Brain pericyte (primary cell): Measurements from ENCODE around the gene ANTXR1.

Experiments used
- DNase-seq: peaks from one replicate; pipeline ENCODE4 v3.0.0-alpha.2; 2012; ENCODE audit warnings: low read depth, low spot score

ANTXR1 gene

GRCh38 chr2:69070969-69071368 is 58.0 kb downstream of the ANTXR1 start:
- DNase-seq: no peak

- no peak for DNase-seq
These were observed 61.1 kb downstream of the ANTXR1 start for GRCh38 chr2:69073928-69074570.

GRCh38 chr2:69074918-69075317 is 61.9 kb downstream of the ANTXR1 start:
- no peak for DNase-seq

- DNase-seq: no peak
These were observed 62.5 kb downstream of the ANTXR1 start for GRCh38 chr2:69075486-69075885.

- no peak for DNase-seq
These were observed 63.6 kb downstream of the ANTXR1 start for GRCh38 chr2:69076601-69077000.

- DNase-seq: no peak
These were observed 64.4 kb downstream of the ANTXR1 start for GRCh38 chr2:69077252-69077950.

GRCh38 chr2:69080071-69080470 is 67.1 kb downstream of the ANTXR1 start:
- no peak for DNase-seq

GRCh38 chr2:69081001-69081580 is 68.1 kb downstream of the ANTXR1 start:
- no peak for DNase-seq

- no peak for DNase-seq
These were observed 68.8 kb downstream of the ANTXR1 start for GRCh38 chr2:69081757-69082156.

GRCh38 chr2:69082430-69082997 is 69.5 kb downstream of the ANTXR1 start:
- peak; percentile 42 for DNase-seq

GRCh38 chr2:69083235-69083748 is 70.3 kb downstream of the ANTXR1 start:
- no peak for DNase-seq

- no peak for DNase-seq
These were observed 71.5 kb downstream of the ANTXR1 start for GRCh38 chr2:69084492-69084891.

- DNase-seq: no peak
These were observed 73.5 kb downstream of the ANTXR1 start for GRCh38 chr2:69086466-69086865.

GRCh38 chr2:69087211-69087911 is 74.4 kb downstream of the ANTXR1 start:
- DNase-seq: no peak

- DNase-seq: no peak
These were observed 74.9 kb downstream of the ANTXR1 start for GRCh38 chr2:69087912-69088240.

- no peak for DNase-seq
These were observed 75.5 kb downstream of the ANTXR1 start for GRCh38 chr2:69088466-69088865.

GRCh38 chr2:69089266-69089665 is 76.3 kb downstream of the ANTXR1 start:
- no peak for DNase-seq

- no peak for DNase-seq
These were observed 77.0 kb downstream of the ANTXR1 start for GRCh38 chr2:69089998-69090397.

- no peak for DNase-seq
These were observed 77.8 kb downstream of the ANTXR1 start for GRCh38 chr2:69090820-69091219.

- no peak for DNase-seq
These were observed 79.9 kb downstream of the ANTXR1 start for GRCh38 chr2:69092857-69093256.

GRCh38 chr2:69095305-69095704 is 82.3 kb downstream of the ANTXR1 start:
- DNase-seq: no peak
